Activated naive CD4-positive, alpha-beta T cell treated with Interleukin-2 at 50 U/mL for 16 hours (primary cell): ENCODE measurements around the gene PADI6.
A peak's percentile ranks its signal among the peaks of the same experiment; 100 is the strongest.
"Not testable (repeated sequence)": the region's sequence is repeated elsewhere in the genome, so short reads cannot be mapped to it uniquely, and the experiment has no call there.

ENCODE experiments used
- DNase-seq: peaks from one replicate; pipeline ENCODE4 v3.0.0-alpha.2; 2020

PADI6 gene

GRCh38 chr1:17405898-17406759 lies 34.1 kb downstream of the PADI6 start:
- peak; percentile 30 for DNase-seq

- not testable (repeated sequence) for DNase-seq
Measured at GRCh38 chr1:17406760-17407475, 34.9 kb downstream of the PADI6 start.

GRCh38 chr1:17407786-17408514 lies 36.0 kb downstream of the PADI6 start:
- not testable (repeated sequence) for DNase-seq

GRCh38 chr1:17409391-17409811 lies 37.4 kb downstream of the PADI6 start:
- no peak for DNase-seq

GRCh38 chr1:17412093-17412870 lies 40.3 kb downstream of the PADI6 start:
- no peak for DNase-seq

GRCh38 chr1:17414022-17414421 lies 42.0 kb downstream of the PADI6 start:
- DNase-seq = no peak

GRCh38 chr1:17416389-17416788 lies 44.4 kb downstream of the PADI6 start:
- DNase-seq = no peak

GRCh38 chr1:17419626-17420328 lies 47.8 kb downstream of the PADI6 start:
- peak; percentile 66 for DNase-seq

GRCh38 chr1:17420391-17420918 lies 48.5 kb downstream of the PADI6 start:
- DNase-seq = no peak

GRCh38 chr1:17422461-17422860 lies 50.5 kb downstream of the PADI6 start:
- DNase-seq = no peak

- DNase-seq = no peak
Measured at GRCh38 chr1:17423781-17424245, 51.8 kb downstream of the PADI6 start.

- no peak for DNase-seq
Measured at GRCh38 chr1:17425806-17426600, 54.0 kb downstream of the PADI6 start.

- no peak for DNase-seq
Measured at GRCh38 chr1:17427696-17428660, 56.0 kb downstream of the PADI6 start.

GRCh38 chr1:17429183-17429582 lies 57.2 kb downstream of the PADI6 start:
- no peak for DNase-seq

- DNase-seq = no peak
Measured at GRCh38 chr1:17432412-17432811, 60.4 kb downstream of the PADI6 start.

GRCh38 chr1:17433261-17433660 lies 61.3 kb downstream of the PADI6 start:
- DNase-seq = no peak

- DNase-seq = no peak
Measured at GRCh38 chr1:17434016-17434415, 62.0 kb downstream of the PADI6 start.

- DNase-seq = no peak
Measured at GRCh38 chr1:17434601-17435000, 62.6 kb downstream of the PADI6 start.

GRCh38 chr1:17436380-17437174 lies 64.6 kb downstream of the PADI6 start:
- DNase-seq = no peak
